Fibroblast of lung (primary cell): ENCODE results near the gene LRRC10B. TPM values are rescaled to one million over a fixed set of nuclear protein-coding genes. Genes with fewer than 3 reads are reported as not detected.
A peak's percentile ranks its signal among the peaks of the same experiment; 100 is the strongest.

Experiments used
- DNase-seq, 2 donors: peaks; one replicate each; pipeline versions ENCODE4 v3.0.0 to v3.0.0-alpha.2; 2010; ENCODE audit warnings: low read depth in 2 of 2
- H2AFZ ChIP-seq: 2 replicates; pipeline ENCODE4 v1.5.1; 2012; ENCODE audit warnings: low read length, control low read depth, inconsistent platforms
- H3K27ac ChIP-seq: 2 replicates; pipeline ENCODE4 v1.5.1; 2011; ENCODE audit warnings: low read length, control low read depth; ENCODE audit not compliant: insufficient read depth
- H3K27me3 ChIP-seq: 2 replicates; pipeline ENCODE4 v1.5.1; 2011; ENCODE audit warnings: mild to moderate bottlenecking, low read length; ENCODE audit not compliant: control insufficient read depth, insufficient read depth
- H3K36me3 ChIP-seq: 2 replicates; pipeline ENCODE4 v1.5.1; 2011; ENCODE audit warnings: low read length; ENCODE audit not compliant: control insufficient read depth, insufficient read depth
- H3K4me1 ChIP-seq: 2 replicates; pipeline ENCODE4 v1.5.1; 2011; ENCODE audit warnings: low read length; ENCODE audit not compliant: control insufficient read depth, insufficient read depth; ENCODE audit errors: extremely low read depth
- H3K4me2 ChIP-seq: 2 replicates; pipeline ENCODE4 v1.5.1; 2011; ENCODE audit warnings: low read length, control low read depth; ENCODE audit not compliant: insufficient read depth; ENCODE audit errors: extremely low read depth
- H3K4me3 ChIP-seq, 4 experiments: fragments of 200-600 bp in 1 of 4; sonication (generic) in 1 of 4; replicated peaks in 1 of 4; 2 replicates each; pipeline ENCODE4 v1.5.1; 2011 to 2016; ENCODE audit warnings: low read length in 4 of 4, low read depth in 3 of 4, mild to moderate bottlenecking in 3 of 4, control low read depth in 2 of 4, inconsistent platforms in 1 of 4, mixed read lengths in 1 of 4; ENCODE audit not compliant: insufficient read depth in 1 of 4; ENCODE audit errors: control extremely low read depth in 1 of 4
- H3K79me2 ChIP-seq: 2 replicates; pipeline ENCODE4 v1.5.1; 2012; ENCODE audit warnings: mild to moderate bottlenecking, low read length, inconsistent platforms; ENCODE audit not compliant: control insufficient read depth, insufficient read depth
- H3K9ac ChIP-seq: 2 replicates; pipeline ENCODE4 v1.5.1; 2011; ENCODE audit warnings: mild to moderate bottlenecking, low read length, control low read depth; ENCODE audit not compliant: insufficient read depth
- H3K9me3 ChIP-seq: 2 replicates; pipeline ENCODE4 v1.5.1; 2012; ENCODE audit warnings: low read depth, low read length; ENCODE audit not compliant: control insufficient read depth, insufficient read depth
- H4K20me1 ChIP-seq: 2 replicates; pipeline ENCODE4 v1.5.1; 2011; ENCODE audit warnings: low read length; ENCODE audit not compliant: control insufficient read depth, insufficient read depth; ENCODE audit errors: extremely low read depth
- EZH2 ChIP-seq: IDR thresholded peaks from 2 replicates; pipeline ENCODE4 v1.5.1; 2012; ENCODE audit warnings: low read length, control low read depth, mild to moderate bottlenecking; ENCODE audit errors: missing control alignments
- polyA plus RNA-seq, 2 donors: library from polyadenylated mRNA; depleted of rRNA in 1 of 2; stranded (reverse) in 1 of 2; unstranded in 1 of 2; fragments of >200 nt; gene quantifications; 2 replicates each; pipeline ENCODE4 v1.2.1, GENCODE V29; 2011 to 2012; ENCODE audit warnings: missing spikeins in 1 of 2
- total RNA-seq: library from RNA; depleted of rRNA; stranded (reverse); fragments of >200 nt; gene quantifications from 2 replicates; pipeline ENCODE4 v1.2.1, GENCODE V29; 2014
- TF ChIP-seq, protein P1 (sequence below), 2 donors: IDR thresholded peaks in 1 of 2; conservative IDR thresholded peaks in 1 of 2; 1 replicate in 1 of 2; 2 replicates in 1 of 2; pipeline ENCODE4 v1.5.1; 2011 to 2012; ENCODE audit warnings: low read length in 2 of 2, control low read depth in 1 of 2, inconsistent platforms in 1 of 2, low read depth in 1 of 2, mild to moderate bottlenecking in 1 of 2

Gene LRRC10B
- total and polyA plus RNA-seq, 2 donors (not counting 1 experiment from before 2014, with no cell fraction given): 0.17 TPM; not detected in 1

DNA sequence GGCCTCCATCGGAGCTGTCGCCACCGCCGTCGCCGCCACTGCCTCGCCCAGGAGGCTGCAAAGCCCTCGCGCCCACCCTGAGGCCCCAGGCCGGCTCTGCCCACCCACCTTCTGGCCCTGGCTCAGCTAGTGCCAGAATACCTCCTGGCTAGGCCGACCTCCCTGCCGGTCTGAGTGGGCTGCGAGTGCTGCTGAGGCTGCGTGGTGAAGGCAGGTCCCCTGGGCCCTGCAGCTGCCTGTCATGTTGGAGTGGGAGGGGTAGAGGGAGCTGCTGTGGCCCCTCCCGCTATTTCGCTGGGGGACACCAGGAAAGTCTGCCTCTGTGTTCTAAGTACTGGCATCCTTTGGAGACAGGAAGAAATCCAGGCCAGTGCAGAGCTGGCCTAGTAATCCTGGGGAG is 34.2 kb downstream of the LRRC10B start:
- H3K27me3 ChIP-seq: peaks cover 7% of the 10 kb centered on the region
- no peaks in the 10 kb centered on the region for H4K20me1 ChIP-seq
- no peaks in the 10 kb centered on the region for H3K79me2 ChIP-seq
- H3K4me3 ChIP-seq: no peak overlapping the region
- no peak for DNase-seq
- H3K9ac ChIP-seq: no peak overlapping the region
- no peak overlapping the region for H2AFZ ChIP-seq
- H3K4me1 ChIP-seq: peaks cover 7% of the 10 kb centered on the region
- no peaks in the 10 kb centered on the region for H3K9me3 ChIP-seq
- H3K36me3 ChIP-seq: no peaks in the 10 kb centered on the region
- no peak overlapping the region for H3K27ac ChIP-seq
- H3K4me2 ChIP-seq: no peak overlapping the region
- TF ChIP-seq EZH2: no peak
- TF ChIP-seq, protein P1, sequence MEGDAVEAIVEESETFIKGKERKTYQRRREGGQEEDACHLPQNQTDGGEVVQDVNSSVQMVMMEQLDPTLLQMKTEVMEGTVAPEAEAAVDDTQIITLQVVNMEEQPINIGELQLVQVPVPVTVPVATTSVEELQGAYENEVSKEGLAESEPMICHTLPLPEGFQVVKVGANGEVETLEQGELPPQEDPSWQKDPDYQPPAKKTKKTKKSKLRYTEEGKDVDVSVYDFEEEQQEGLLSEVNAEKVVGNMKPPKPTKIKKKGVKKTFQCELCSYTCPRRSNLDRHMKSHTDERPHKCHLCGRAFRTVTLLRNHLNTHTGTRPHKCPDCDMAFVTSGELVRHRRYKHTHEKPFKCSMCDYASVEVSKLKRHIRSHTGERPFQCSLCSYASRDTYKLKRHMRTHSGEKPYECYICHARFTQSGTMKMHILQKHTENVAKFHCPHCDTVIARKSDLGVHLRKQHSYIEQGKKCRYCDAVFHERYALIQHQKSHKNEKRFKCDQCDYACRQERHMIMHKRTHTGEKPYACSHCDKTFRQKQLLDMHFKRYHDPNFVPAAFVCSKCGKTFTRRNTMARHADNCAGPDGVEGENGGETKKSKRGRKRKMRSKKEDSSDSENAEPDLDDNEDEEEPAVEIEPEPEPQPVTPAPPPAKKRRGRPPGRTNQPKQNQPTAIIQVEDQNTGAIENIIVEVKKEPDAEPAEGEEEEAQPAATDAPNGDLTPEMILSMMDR (conservative IDR thresholded peaks at IDR 0.05 in 1 of 2, IDR thresholded peaks at IDR 0.05 in 1 of 2; ENCODE audit: low read depth in 1 of 2, low read length in 2 of 2): no peak

GRCh38 chr11:61543606-61544306 is 35.2 kb downstream of the LRRC10B start:
- Histone ChIP-seq H3K27ac (no peak overlapping the region), H3K36me3 (no peaks in the 10 kb centered on the region), H2AFZ (no peak overlapping the region), H4K20me1 (no peaks in the 10 kb centered on the region), H3K79me2 (no peaks in the 10 kb centered on the region), H3K4me3 (no peak overlapping the region), H3K9ac (no peak overlapping the region), H3K27me3 (peaks cover 5% of the 10 kb centered on the region), H3K9me3 (no peaks in the 10 kb centered on the region), H3K4me2 (no peak overlapping the region), H3K4me1 (peaks cover 7% of the 10 kb centered on the region)
- DNase-seq: peak; percentile 45 to 82
- TF ChIP-seq EZH2: no peak
- TF ChIP-seq, protein P1 (conservative IDR thresholded peaks at IDR 0.05 in 1 of 2, IDR thresholded peaks at IDR 0.05 in 1 of 2; ENCODE audit: low read depth in 1 of 2, low read length in 2 of 2): no peak

DNA sequence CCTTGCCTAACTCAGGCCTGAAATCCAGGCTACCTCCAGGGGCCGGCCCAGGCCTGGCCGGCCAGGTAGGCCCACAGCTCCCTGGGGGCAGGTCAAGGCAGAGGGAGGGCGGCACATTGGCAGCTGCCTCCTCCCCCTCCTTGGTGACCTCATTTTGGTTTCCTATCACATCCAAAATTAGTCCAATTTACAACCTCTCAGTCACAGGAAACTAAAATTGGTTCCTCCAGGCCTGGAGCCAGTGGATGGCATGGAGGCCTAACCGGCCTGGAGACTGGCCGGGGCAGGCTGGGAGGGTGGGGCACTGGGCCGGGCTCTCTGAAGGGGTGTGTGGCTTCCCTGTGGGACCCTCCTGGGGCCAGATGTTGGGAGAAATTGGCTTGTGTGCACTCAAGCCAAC is 35.9 kb downstream of the LRRC10B start:
- no peaks in the 10 kb centered on the region for H3K9me3 ChIP-seq
- H3K27me3 ChIP-seq: peaks cover 2% of the 10 kb centered on the region
- no peak for TF ChIP-seq EZH2
- TF ChIP-seq, protein P1 (conservative IDR thresholded peaks at IDR 0.05 in 1 of 2, IDR thresholded peaks at IDR 0.05 in 1 of 2; ENCODE audit: low read depth in 1 of 2, low read length in 2 of 2): no peak
- H4K20me1 ChIP-seq: no peaks in the 10 kb centered on the region
- DNase-seq: no peak
- no peaks in the 10 kb centered on the region for H3K36me3 ChIP-seq
- no peak overlapping the region for H3K9ac ChIP-seq
- no peak overlapping the region for H3K4me3 ChIP-seq
- peaks cover 7% of the 10 kb centered on the region for H3K4me1 ChIP-seq
- no peak overlapping the region for H3K4me2 ChIP-seq
- H3K27ac ChIP-seq: no peak overlapping the region
- no peaks in the 10 kb centered on the region for H3K79me2 ChIP-seq
- H2AFZ ChIP-seq: no peak overlapping the region
